Naive B cell (primary cell): ENCODE data around the gene CLRN3. TPM values are rescaled to one million over a fixed set of nuclear protein-coding genes. Genes with fewer than 3 reads are reported as not detected.

Experiments used
- ATAC-seq, 2 donors: fragments of 150-1000 bp; cut with Tn5 transposase; 2 replicates each; pipeline ENCODE4 v1.10.0; 2021; ENCODE audit warnings: low read depth in 2 of 2, mild to moderate bottlenecking in 2 of 2, moderate library complexity in 2 of 2
- DNase-seq: peaks from one replicate; pipeline ENCODE4 v3.0.0; 2022
- H3K27ac Mint-ChIP-seq, 6 donors: one replicate each; pipeline ENCODE4 v1.8.0; 2020 to 2022; ENCODE audit warnings: mild to moderate bottlenecking in 6 of 6, mixed read lengths in 6 of 6, moderate library complexity in 5 of 6, inconsistent platforms in 2 of 6
- H3K27me3 Mint-ChIP-seq, 3 donors: one replicate each; pipeline ENCODE4 v1.8.0; 2021 to 2022; ENCODE audit warnings: mixed read lengths in 3 of 3, mild to moderate bottlenecking in 1 of 3
- H3K36me3 Mint-ChIP-seq, 2 donors: one replicate each; pipeline ENCODE4 v1.8.0; 2020 to 2022; ENCODE audit warnings: mixed read lengths in 2 of 2, inconsistent platforms in 1 of 2, mild to moderate bottlenecking in 1 of 2
- H3K4me1 Mint-ChIP-seq, 3 donors: one replicate each; pipeline ENCODE4 v1.8.0; 2020 to 2022; ENCODE audit warnings: mixed read lengths in 3 of 3, inconsistent platforms in 1 of 3, mild to moderate bottlenecking in 1 of 3, moderate library complexity in 1 of 3
- H3K4me3 Mint-ChIP-seq, 8 donors: one replicate each; pipeline ENCODE4 v1.8.0; 2020 to 2022; ENCODE audit warnings: mild to moderate bottlenecking in 8 of 8, mixed read lengths in 8 of 8, moderate library complexity in 8 of 8, inconsistent platforms in 2 of 8
- H3K9me3 Mint-ChIP-seq, 7 donors: one replicate each; pipeline ENCODE4 v1.8.0; 2020 to 2022; ENCODE audit warnings: mixed read lengths in 7 of 7, mild to moderate bottlenecking in 5 of 7, inconsistent platforms in 2 of 7, moderate library complexity in 1 of 7
- polyA plus RNA-seq, 6 donors: library from polyadenylated mRNA; unstranded; fragments of 300-500 nt; fragmentation: Illumina TruSeq; gene quantifications; one replicate each; pipeline ENCODE4 v1.2.3, GENCODE V29; 2021; ENCODE audit warnings: low read depth in 6 of 6

CLRN3 gene
- polyA plus RNA-seq, 6 donors from 2014 or later: not detected

- DNase-seq (no peak), ATAC-seq (no peak)
- peak overlapping the region in 1 of 6 donors; percentile 37 for H3K27ac Mint-ChIP-seq
- peaks cover 0 to 8% of the 10 kb centered on the region in 2 donors for H3K36me3 Mint-ChIP-seq
- peaks cover 18 to 27% (median 20%) of the 10 kb centered on the region in 3 donors for H3K27me3 Mint-ChIP-seq
- no peaks in the 10 kb centered on the region for H3K4me1 Mint-ChIP-seq
- H3K9me3 Mint-ChIP-seq: peaks cover 0 to 9% (median 2%) of the 10 kb centered on the region in 7 donors
- H3K4me3 Mint-ChIP-seq: no peak overlapping the region
These were observed 20.0 kb upstream of the CLRN3 start for GRCh38 chr10:127912607-127913367.

- peaks cover 0 to 8% of the 10 kb centered on the region in 2 donors for H3K36me3 Mint-ChIP-seq
- no peak for DNase-seq
- H3K27me3 Mint-ChIP-seq: peaks cover 18 to 27% (median 20%) of the 10 kb centered on the region in 3 donors
- no peak for ATAC-seq
- H3K9me3 Mint-ChIP-seq: peaks cover 0 to 9% (median 2%) of the 10 kb centered on the region in 7 donors
- H3K27ac Mint-ChIP-seq: no peak overlapping the region
- no peak overlapping the region for H3K4me3 Mint-ChIP-seq
- no peaks in the 10 kb centered on the region for H3K4me1 Mint-ChIP-seq
These were observed 19.1 kb upstream of the CLRN3 start for GRCh38 chr10:127911867-127912257.

- peak overlapping the region in 1 of 8 donors; percentile 56 for H3K4me3 Mint-ChIP-seq
- no peak overlapping the region for H3K27ac Mint-ChIP-seq
- H3K4me1 Mint-ChIP-seq: no peaks in the 10 kb centered on the region
- DNase-seq (no peak), ATAC-seq (no peak)
- H3K27me3 Mint-ChIP-seq: peaks cover 18 to 31% (median 20%) of the 10 kb centered on the region in 3 donors
- H3K9me3 Mint-ChIP-seq: peaks cover 0 to 7% (median 2%) of the 10 kb centered on the region in 7 donors
- peaks cover 0 to 4% of the 10 kb centered on the region in 2 donors for H3K36me3 Mint-ChIP-seq
These were observed 18.6 kb upstream of the CLRN3 start for GRCh38 chr10:127911218-127911866.

GRCh38 chr10:127910464-127910770, 17.7 kb upstream of the CLRN3 start:
- no peak overlapping the region for H3K27ac Mint-ChIP-seq
- H3K4me1 Mint-ChIP-seq: no peaks in the 10 kb centered on the region
- ATAC-seq (no peak), DNase-seq (no peak)
- H3K36me3 Mint-ChIP-seq: no peaks in the 10 kb centered on the region
- H3K9me3 Mint-ChIP-seq: peaks cover 0 to 1% (median 0%) of the 10 kb centered on the region in 7 donors
- peak overlapping the region in 2 of 8 donors; percentile 16 to 26 for H3K4me3 Mint-ChIP-seq
- H3K27me3 Mint-ChIP-seq: peaks cover 18 to 41% (median 24%) of the 10 kb centered on the region in 3 donors

GRCh38 chr10:127909716-127910463, 17.1 kb upstream of the CLRN3 start:
- H3K27me3 Mint-ChIP-seq: peaks cover 18 to 46% (median 30%) of the 10 kb centered on the region in 3 donors
- no peak for DNase-seq
- peak overlapping the region in 1 of 8 donors; percentile 32 for H3K4me3 Mint-ChIP-seq
- H3K27ac Mint-ChIP-seq: no peak overlapping the region
- no peaks in the 10 kb centered on the region for H3K4me1 Mint-ChIP-seq
- no peaks in the 10 kb centered on the region for H3K36me3 Mint-ChIP-seq
- peaks cover 0 to 1% (median 0%) of the 10 kb centered on the region in 7 donors for H3K9me3 Mint-ChIP-seq
- ATAC-seq: no peak

GRCh38 chr10:127908959-127909267, 16.2 kb upstream of the CLRN3 start:
- Mint-ChIP-seq H3K36me3 (no peaks in the 10 kb centered on the region), H3K4me1 (no peaks in the 10 kb centered on the region), H3K27ac (no peak overlapping the region), H3K4me3 (peak overlapping the region in 5 of 8 donors; percentile 10 to 46 (median 20)), H3K27me3 (peaks cover 26 to 48% (median 39%) of the 10 kb centered on the region in 3 donors), H3K9me3 (peaks cover 0 to 1% (median 0%) of the 10 kb centered on the region in 7 donors)
- ATAC-seq (no peak), DNase-seq (no peak)

GRCh38 chr10:127908106-127908958, 15.6 kb upstream of the CLRN3 start:
- ATAC-seq (no peak), DNase-seq (no peak)
- H3K4me3 Mint-ChIP-seq: peak overlapping the region in 7 of 8 donors; percentile 4 to 51 (median 37)
- peaks cover 0 to 4% (median 0%) of the 10 kb centered on the region in 7 donors for H3K9me3 Mint-ChIP-seq
- no peaks in the 10 kb centered on the region for H3K4me1 Mint-ChIP-seq
- H3K27me3 Mint-ChIP-seq: peaks cover 28 to 48% (median 44%) of the 10 kb centered on the region in 3 donors
- H3K27ac Mint-ChIP-seq: no peak overlapping the region
- no peaks in the 10 kb centered on the region for H3K36me3 Mint-ChIP-seq

GRCh38 chr10:127907411-127908105, 14.8 kb upstream of the CLRN3 start:
- Mint-ChIP-seq H3K4me1 (no peaks in the 10 kb centered on the region), H3K9me3 (peaks cover 0 to 5% (median 0%) of the 10 kb centered on the region in 7 donors), H3K27ac (no peak overlapping the region), H3K4me3 (peak overlapping the region in 6 of 8 donors; percentile 9 to 51 (median 37)), H3K27me3 (peaks cover 28 to 54% (median 47%) of the 10 kb centered on the region in 3 donors), H3K36me3 (no peaks in the 10 kb centered on the region)
- DNase-seq (peak; percentile 7), ATAC-seq (peak; percentile 39 to 40)

- ATAC-seq (peak; percentile 95 to 97), DNase-seq (peak; percentile 63)
- peak within 1 kb of the TSS; percentile 15 to 81 (median 46) for H3K4me3 Mint-ChIP-seq
- no peaks in the 10 kb centered on the region for H3K4me1 Mint-ChIP-seq
- H3K9me3 Mint-ChIP-seq: peaks cover 0 to 12% (median 1%) of the 10 kb centered on the region in 7 donors
- peak within 1 kb of the TSS in 1 of 6 donors; percentile 60 for H3K27ac Mint-ChIP-seq
- no peaks in the 10 kb centered on the region for H3K36me3 Mint-ChIP-seq
- H3K27me3 Mint-ChIP-seq: peaks cover 28 to 54% (median 47%) of the 10 kb centered on the region in 3 donors
These were observed 14.0 kb upstream of the CLRN3 start, which contains the start of gene PTPRE for GRCh38 chr10:127906548-127907377. TSS of gene PTPRE (plus strand) at chr10:127907103. CDS start at chr10:128040882, 133,779 bp downstream.

- peaks cover 0 to 16% (median 4%) of the 10 kb centered on the region in 7 donors for H3K9me3 Mint-ChIP-seq
- peak overlapping the region in 2 of 6 donors; percentile 44 to 60 for H3K27ac Mint-ChIP-seq
- no peak for DNase-seq
- H3K4me3 Mint-ChIP-seq: peak overlapping the region in 5 of 8 donors; percentile 15 to 68 (median 58)
- no peak for ATAC-seq
- no peaks in the 10 kb centered on the region for H3K4me1 Mint-ChIP-seq
- H3K27me3 Mint-ChIP-seq: peaks cover 28 to 54% (median 47%) of the 10 kb centered on the region in 3 donors
- no peaks in the 10 kb centered on the region for H3K36me3 Mint-ChIP-seq
These were observed 13.1 kb upstream of the CLRN3 start for GRCh38 chr10:127905848-127906261.

- no peaks in the 10 kb centered on the region for H3K4me1 Mint-ChIP-seq
- H3K27ac Mint-ChIP-seq: peak overlapping the region in 3 of 6 donors; percentile 33 to 58 (median 44)
- peaks cover 0 to 16% (median 4%) of the 10 kb centered on the region in 7 donors for H3K9me3 Mint-ChIP-seq
- ATAC-seq (no peak), DNase-seq (no peak)
- H3K4me3 Mint-ChIP-seq: peak overlapping the region in 7 of 8 donors; percentile 21 to 80 (median 58)
- peaks cover 26 to 54% (median 44%) of the 10 kb centered on the region in 3 donors for H3K27me3 Mint-ChIP-seq
- H3K36me3 Mint-ChIP-seq: no peaks in the 10 kb centered on the region
These were observed 12.5 kb upstream of the CLRN3 start for GRCh38 chr10:127905001-127905847.
